Prostate gland (tissue), 2 donors: ENCODE measurements around the gene SLC39A11. TPM values are rescaled to one million over a fixed set of nuclear protein-coding genes. Genes with fewer than 3 reads are reported as not detected.

Source experiments
- DNase-seq: peaks from one replicate; pipeline ENCODE4 v3.0.0-alpha.2; 2019; ENCODE audit warnings: low spot score
- H3K27ac ChIP-seq, 2 donors: fragments of 200-600 bp; sonication (generic); 2 replicates each; pipeline ENCODE4 v1.5.1; 2017 to 2019
- H3K27me3 ChIP-seq: fragments of 200-600 bp; sonication (generic); replicated peaks from 2 replicates; pipeline ENCODE4 v1.5.1; 2019; ENCODE audit not compliant: insufficient read depth
- H3K36me3 ChIP-seq, 2 donors: fragments of 200-600 bp; sonication (generic); 1 replicate in 1 of 2; 2 replicates in 1 of 2; pipeline versions ENCODE4 v1.5.1 to v1.8.1; 2017 to 2019
- H3K4me1 ChIP-seq: fragments of 200-600 bp; sonication (generic); replicated peaks from 2 replicates; pipeline ENCODE4 v1.5.1; 2019
- H3K4me3 ChIP-seq, 2 donors: fragments of 200-600 bp; sonication (generic); 2 replicates each; pipeline ENCODE4 v1.5.1; 2017 to 2019
- H3K9me3 ChIP-seq: fragments of 200-600 bp; sonication (generic); 2 replicates; pipeline ENCODE4 v1.5.1; 2017
- CTCF ChIP-seq, 4 experiments: fragments of 200-600 bp in 2 of 4; fragments of 450-650 bp in 2 of 4; sonication (generic) in 2 of 4; IDR thresholded peaks; 1 replicate in 3 of 4; 2 replicates in 1 of 4; pipeline ENCODE4 v1.5.1; 2016 to 2019; ENCODE audit warnings: antibody characterized with exemption in 4 of 4, mild to moderate bottlenecking in 2 of 4, moderate library complexity in 2 of 4
- POLR2A ChIP-seq: fragments of 450-650 bp; IDR thresholded peaks from one replicate; pipeline ENCODE4 v1.6.1; 2016; ENCODE audit warnings: antibody characterized with exemption, mild to moderate bottlenecking
- POLR2AphosphoS5 ChIP-seq: sonication (generic); formaldehyde crosslinking; IDR thresholded peaks from one replicate; pipeline ENCODE4 v1.6.1; 2017; ENCODE audit warnings: antibody characterized with exemption
- WGBS: methylation state at CpG from one replicate; pipeline ENCODE4 v1.1.5; 2018; 5-methylcytosine and 5-hydroxymethylcytosine counted together
- intact Hi-C: fragments of 100-400 bp; cut with DNase I; formaldehyde crosslinking; loops from one replicate; pipeline ENCODE4 v1.14.2; 2022
- total RNA-seq, 2 donors: library from RNA; depleted of rRNA; stranded (reverse); fragments of >200 nt; gene quantifications; one replicate each; pipeline ENCODE4 v1.1.0, GENCODE V29; 2016

Gene SLC39A11
- total RNA-seq, 2 donors from 2014 or later = 15.1 to 29.7 TPM

- H3K9me3 ChIP-seq = no peaks in the 10 kb centered on the region
- no peaks in the 10 kb centered on the region for H3K4me1 ChIP-seq
- intact Hi-C loops = no loop called here
- no peak overlapping the region for H3K4me3 ChIP-seq
- H3K27ac ChIP-seq = no peak overlapping the region
- H3K36me3 ChIP-seq = no peaks in the 10 kb centered on the region
- TF ChIP-seq POLR2AphosphoS5 (no peak), POLR2A (no peak), CTCF (IDR thresholded peaks at IDR 0.05) (no peak)
- DNase-seq = no peak
- H3K27me3 ChIP-seq = no peaks in the 10 kb centered on the region
- 93% methylated on average over 5 of the region's 5 CpGs for WGBS
Observed at GRCh38 chr17:72667096-72668063, 425.1 kb downstream of the SLC39A11 start.

GRCh38 chr17:72665852-72666851 lies 426.3 kb downstream of the SLC39A11 start:
- Histone ChIP-seq H3K27me3 (no peaks in the 10 kb centered on the region), H3K4me3 (no peak overlapping the region), H3K9me3 (no peaks in the 10 kb centered on the region), H3K27ac (no peak overlapping the region), H3K36me3 (no peaks in the 10 kb centered on the region), H3K4me1 (no peaks in the 10 kb centered on the region)
- intact Hi-C loops = no loop called here
- no peak for DNase-seq
- no peak for TF ChIP-seq POLR2AphosphoS5
- 45% methylated on average over 20 of the region's 20 CpGs for WGBS

- Histone ChIP-seq H3K9me3 (no peaks in the 10 kb centered on the region), H3K36me3 (no peaks in the 10 kb centered on the region), H3K27ac (no peak overlapping the region), H3K4me1 (no peaks in the 10 kb centered on the region), H3K27me3 (no peaks in the 10 kb centered on the region), H3K4me3 (no peak overlapping the region)
- intact Hi-C loops = no loop called here
- no peak for TF ChIP-seq POLR2AphosphoS5
- no peak for TF ChIP-seq CTCF (IDR thresholded peaks at IDR 0.05)
- TF ChIP-seq POLR2A = no peak
- no peak for DNase-seq
- 86% methylated on average over 1 of the region's 1 CpG for WGBS
Observed at GRCh38 chr17:72662827-72663190, 429.7 kb downstream of the SLC39A11 start.

DNA sequence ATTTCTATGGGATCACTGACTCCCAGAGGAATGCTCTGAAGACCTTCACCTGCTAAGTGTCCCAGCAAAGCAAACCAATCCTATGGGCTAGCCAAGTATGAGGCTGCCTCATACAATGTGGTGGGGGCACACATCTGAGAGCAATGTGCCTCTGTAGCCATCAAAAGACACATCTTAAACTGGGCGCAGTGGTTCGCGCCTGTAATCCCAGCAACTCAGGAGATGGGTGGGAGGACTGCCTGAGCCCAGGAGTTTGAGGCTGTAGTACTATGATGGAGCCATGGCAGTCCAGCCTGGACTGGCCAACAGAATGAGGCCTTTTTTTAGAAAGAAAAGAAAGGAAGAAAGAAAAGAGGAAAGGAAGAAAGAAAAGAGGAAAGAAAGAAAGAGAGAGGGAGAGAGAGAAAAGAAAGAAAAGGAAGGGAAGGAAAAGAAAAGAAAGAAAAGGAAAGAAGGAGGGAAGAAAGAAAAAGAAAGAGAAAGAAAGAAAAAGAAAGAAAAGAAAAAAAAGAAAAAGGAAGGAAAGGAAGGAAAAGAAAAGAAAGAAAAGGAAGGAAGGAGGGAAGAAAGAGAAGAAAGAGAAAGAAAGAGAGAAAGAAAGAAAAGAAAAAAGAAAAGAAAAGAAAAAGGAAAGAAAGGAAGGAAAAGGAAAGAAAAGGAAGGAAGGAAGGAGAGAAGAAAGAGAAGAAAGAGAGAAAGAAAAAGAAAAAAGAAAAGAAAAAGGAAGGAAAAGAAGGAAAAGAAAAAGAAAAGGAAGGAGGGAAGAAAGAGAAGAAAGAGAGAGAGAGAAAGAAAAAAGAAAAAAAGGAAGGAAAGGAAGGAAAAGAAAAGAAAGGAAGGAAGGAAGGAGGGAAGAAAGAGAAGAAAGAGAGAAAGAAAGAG lies 430.3 kb downstream of the SLC39A11 start:
- no peaks in the 10 kb centered on the region for H3K4me1 ChIP-seq
- H3K27me3 ChIP-seq = no peaks in the 10 kb centered on the region
- DNase-seq = no peak
- no peak overlapping the region for H3K4me3 ChIP-seq
- H3K27ac ChIP-seq = no peak overlapping the region
- WGBS = 98% methylated on average over 3 of the region's 3 CpGs
- no peaks in the 10 kb centered on the region for H3K36me3 ChIP-seq
- intact Hi-C loops = no loop called here
- no peak for TF ChIP-seq CTCF (IDR thresholded peaks at IDR 0.05)
- H3K9me3 ChIP-seq = no peaks in the 10 kb centered on the region
